Measurements from ENCODE around the gene MSRB3.

GRCh38 chr12:65414526-65414925 is 136.0 kb downstream of the MSRB3 start:
- TF ChIP-seq CTCF (IDR thresholded peaks at IDR 0.05; ENCODE audit: low read depth, low read length, missing input control) = no peak
- TF ChIP-seq YY1 (IDR thresholded peaks at IDR 0.05) = no peak
- TF ChIP-seq NR2F2 (IDR thresholded peaks at IDR 0.05) = no peak
- TF ChIP-seq REST (IDR thresholded peaks at IDR 0.05) = no peak
- no peak for TF ChIP-seq GABPA (IDR thresholded peaks at IDR 0.05 in 1 of 2, conservative IDR thresholded peaks at IDR 0.05 in 1 of 2)
- no peak for TF ChIP-seq RXRA (IDR thresholded peaks at IDR 0.05)
- TF ChIP-seq JUND (IDR thresholded peaks at IDR 0.05) = no peak
- TF ChIP-seq TAF1 (conservative IDR thresholded peaks at IDR 0.05) = no peak
- no peak for TF ChIP-seq SP1 (IDR thresholded peaks at IDR 0.05)
- no peak for TF ChIP-seq EGR1 (IDR thresholded peaks at IDR 0.05; ENCODE audit: low read depth in 2 of 2)
- TF ChIP-seq RAD21 (IDR thresholded peaks at IDR 0.05) = no peak

Measured in liver (tissue), 3 donors.